Endothelial cell of umbilical vein (primary cell): ENCODE measurements around the gene GRIA3. TPM values are rescaled to one million over a fixed set of nuclear protein-coding genes. Genes with fewer than 3 reads are reported as not detected.

ENCODE experiments used
- BruUV-seq: library from RNA; stranded (reverse); fragments of 400-500 nt; replicated peaks from 2 replicates; lab custom pipeline; 2021; lab: Mats Ljungman, UMichigan
- CTCF ChIA-PET: fragments of 300-600, 350-600 bp; sonication (Branson Sonifier 250); formaldehyde crosslinking; loops from one replicate; lab custom pipeline; 2021; ENCODE audit warnings: antibody characterized with exemption, inconsistent platforms; lab: Charles Lee
- POLR2A ChIA-PET: fragments of 300-600, 350-600 bp; sonication (Branson Sonifier 250); formaldehyde crosslinking; loops from one replicate; lab custom pipeline; 2021; ENCODE audit warnings: antibody characterized with exemption, inconsistent platforms; lab: Charles Lee
- DNase-seq: peaks from one replicate; pipeline ENCODE4 v3.0.0-alpha.2; 2011; ENCODE audit warnings: low read depth, low spot score
- FAIRE-seq: peaks from 2 replicates; lab custom pipeline; 2011; peaks lifted over from hg19 to GRCh38; lab: Jason Lieb, UNC
- H2AFZ ChIP-seq: 2 replicates; pipeline ENCODE4 v1.6.0; 2012; ENCODE audit warnings: low read depth, low read length, control low read depth, inconsistent platforms
- H3K27ac ChIP-seq: 2 replicates; pipeline ENCODE4 v1.5.1; 2011; ENCODE audit warnings: low read depth, mild to moderate bottlenecking, control low read depth, low read length, moderate library complexity; ENCODE audit not compliant: insufficient read depth
- H3K27me3 ChIP-seq, 2 experiments: 2 replicates each; pipeline versions ENCODE4 v1.6.0 to v1.6.1; 2011; ENCODE audit warnings: low read length in 2 of 2, mixed read lengths in 1 of 2; ENCODE audit not compliant: control insufficient read depth in 2 of 2, insufficient read depth in 2 of 2
- H3K36me3 ChIP-seq, 2 experiments: 2 replicates in 1 of 2; 3 replicates in 1 of 2; pipeline ENCODE4 v1.5.1; 2011; ENCODE audit warnings: low read length in 2 of 2, mild to moderate bottlenecking in 1 of 2, moderate library complexity in 1 of 2; ENCODE audit not compliant: control insufficient read depth in 2 of 2, insufficient read depth in 2 of 2; ENCODE audit errors: extremely low read depth in 1 of 2
- H3K4me1 ChIP-seq: 3 replicates; pipeline ENCODE4 v1.5.1; 2011; ENCODE audit warnings: mild to moderate bottlenecking, low read length; ENCODE audit not compliant: control insufficient read depth, insufficient read depth; ENCODE audit errors: extremely low read depth
- H3K4me2 ChIP-seq: 2 replicates; pipeline ENCODE4 v1.6.1; 2011; ENCODE audit warnings: low read length, control low read depth, mixed read lengths; ENCODE audit not compliant: insufficient read depth
- H3K4me3 ChIP-seq, 3 experiments: fragments of 200-600 bp in 1 of 3; sonication (generic), shearing (Covaris generic) in 1 of 3; replicated peaks in 1 of 3; 2 replicates each; pipeline ENCODE4 v1.5.1; 2011 to 2016; ENCODE audit warnings: control low read depth in 3 of 3, low read length in 3 of 3, mild to moderate bottlenecking in 2 of 3, inconsistent platforms in 1 of 3, low read depth in 1 of 3, moderate library complexity in 1 of 3; ENCODE audit not compliant: insufficient read depth in 1 of 3
- H3K79me2 ChIP-seq: 2 replicates; pipeline ENCODE4 v1.6.0; 2012; ENCODE audit warnings: low read length, inconsistent platforms; ENCODE audit not compliant: control insufficient read depth, insufficient read depth
- H3K9ac ChIP-seq: replicated peaks from 2 replicates; pipeline ENCODE3; 2011; ENCODE audit warnings: low read length, control low read depth; ENCODE audit not compliant: insufficient read depth; ENCODE audit errors: extremely low read depth
- H3K9me1 ChIP-seq: replicated peaks from 3 replicates; pipeline ENCODE4 v1.6.0; 2011; ENCODE audit warnings: mild to moderate bottlenecking, low read length; ENCODE audit not compliant: control insufficient read depth, insufficient read depth; ENCODE audit errors: extremely low read depth
- H3K9me3 ChIP-seq: replicated peaks from 2 replicates; pipeline ENCODE4 v1.5.1; 2012; ENCODE audit warnings: low read length, inconsistent platforms; ENCODE audit not compliant: control insufficient read depth, insufficient read depth
- H4K20me1 ChIP-seq: replicated peaks from 2 replicates; pipeline ENCODE3; 2011; ENCODE audit warnings: mild to moderate bottlenecking, low read length; ENCODE audit not compliant: control insufficient read depth, insufficient read depth; ENCODE audit errors: extremely low read depth
- EZH2 ChIP-seq: IDR thresholded peaks from 2 replicates; pipeline ENCODE4 v1.6.1; 2012; ENCODE audit warnings: borderline replicate concordance, low read depth, mild to moderate bottlenecking, moderate library complexity, low read length, inconsistent platforms; ENCODE audit not compliant: severe bottlenecking
- FOS ChIP-seq: IDR thresholded peaks from 2 replicates; pipeline ENCODE4 v1.6.1; 2011; ENCODE audit warnings: mild to moderate bottlenecking, low read length, moderate library complexity, borderline replicate concordance; ENCODE audit not compliant: insufficient read depth
- GATA2 ChIP-seq: IDR thresholded peaks from 2 replicates; pipeline ENCODE4 v1.7.0; 2011; ENCODE audit warnings: low read depth, mild to moderate bottlenecking, moderate library complexity, mixed read lengths, low read length; ENCODE audit not compliant: insufficient read length, insufficient read depth
- JUN ChIP-seq: IDR thresholded peaks from 2 replicates; pipeline ENCODE4 v1.6.1; 2011; ENCODE audit warnings: borderline replicate concordance, low read depth; ENCODE audit not compliant: insufficient read length, insufficient read depth
- MYC ChIP-seq: IDR thresholded peaks from one replicate; pipeline ENCODE4 v1.6.1; 2011; ENCODE audit warnings: mild to moderate bottlenecking, low read depth, low read length
- POLR2A ChIP-seq: IDR thresholded peaks from 2 replicates; pipeline ENCODE4 v1.6.1; 2012; ENCODE audit warnings: low read depth, mild to moderate bottlenecking, control low read depth, low read length
- POLR2AphosphoS5 ChIP-seq: IDR thresholded peaks from 2 replicates; pipeline ENCODE4 v1.6.1; 2012; ENCODE audit warnings: low read depth, mild to moderate bottlenecking, control low read depth, low read length, moderate library complexity; ENCODE audit not compliant: insufficient read depth
- dilution Hi-C: fragments of 300-500 bp; cut with MboI; formaldehyde crosslinking; loops from one replicate; pipeline ENCODE4 v1.15.0; 2019; ENCODE audit warnings: low sequenced_read_pairs; ENCODE audit not compliant: extremely low pct_ligation_motif_present
- intact Hi-C: fragments of 100-400 bp; cut with micrococcal nuclease; formaldehyde crosslinking; loops from one replicate; pipeline ENCODE4 v1.10.0; 2022
- polyA plus RNA-seq, 4 experiments: library from polyadenylated mRNA; depleted of rRNA in 3 of 4; stranded (reverse) in 3 of 4; unstranded in 1 of 4; fragments of >200 nt; gene quantifications; 2 replicates each; pipeline versions ENCODE4 v1.2.1 to v1.2.3, GENCODE V29; 2011 to 2012; ENCODE audit warnings: missing spikeins in 1 of 4
- total RNA-seq: library from RNA; stranded (reverse); gene quantifications from 2 replicates; pipeline ENCODE4 v1.2.3, GENCODE V29; 2021
- TF ChIP-seq, protein P1 (sequence below): IDR thresholded peaks from 2 replicates; pipeline ENCODE4 v1.6.1; 2011; ENCODE audit not compliant: insufficient read depth, insufficient read length
- TF ChIP-seq, protein P2 (sequence below), 2 donors: IDR thresholded peaks; 1 replicate in 1 of 2; 2 replicates in 1 of 2; pipeline ENCODE4 v1.5.1; 2011; ENCODE audit warnings: low read length in 2 of 2, mild to moderate bottlenecking in 2 of 2, moderate library complexity in 2 of 2, control low read depth in 1 of 2, inconsistent platforms in 1 of 2, low read depth in 1 of 2; ENCODE audit not compliant: insufficient read depth in 1 of 2; ENCODE audit errors: extremely low read depth in 1 of 2

Gene GRIA3
- total and polyA plus RNA-seq, 2 donors (not counting 3 experiments of a cell fraction or from before 2014, with no cell fraction given), result not detected

GRCh38 chrX:123320622-123321021 lies 136.5 kb downstream of the GRIA3 start:
- Histone ChIP-seq H3K4me2 (no peak overlapping the region), H3K9me3 (no peaks in the 10 kb centered on the region), H3K79me2 (no peaks in the 10 kb centered on the region), H3K27me3 (no peaks in the 10 kb centered on the region), H3K36me3 (no peaks in the 10 kb centered on the region), H2AFZ (no peak overlapping the region), H4K20me1 (no peaks in the 10 kb centered on the region), H3K4me3 (no peak overlapping the region), H3K9ac (no peak overlapping the region), H3K9me1 (no peaks in the 10 kb centered on the region), H3K4me1 (no peaks in the 10 kb centered on the region), H3K27ac (no peak overlapping the region)
- TF ChIP-seq POLR2AphosphoS5 (no peak), MYC (no peak), EZH2 (no peak), POLR2A (no peak)
- POLR2A ChIA-PET, result no interaction called here
- BruUV-seq, result no TSS peak
- intact Hi-C loops, result no loop called here
- CTCF ChIA-PET, result no interaction called here
- DNase-seq (no peak), FAIRE-seq (no peak)
- dilution Hi-C loops, result no loop called here

DNA sequence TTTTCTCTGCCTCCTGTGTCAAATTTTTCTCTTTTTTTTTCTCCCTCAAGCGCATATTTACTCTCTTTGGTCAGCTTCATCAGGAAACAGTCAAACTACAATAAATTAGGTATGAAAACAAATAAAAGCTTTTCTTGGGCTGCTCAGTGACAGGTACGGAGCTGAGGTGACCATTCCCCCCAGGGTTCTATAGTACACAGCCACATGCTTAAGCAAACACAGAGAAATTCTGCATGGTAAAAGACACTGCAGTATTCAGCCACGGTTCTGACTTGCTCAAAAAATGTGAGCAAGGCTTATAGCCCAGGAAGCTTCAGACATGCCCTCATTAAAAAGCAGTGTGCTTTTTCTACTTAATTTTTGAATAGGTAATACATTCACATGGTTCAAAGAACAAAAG lies 138.5 kb downstream of the GRIA3 start:
- no peak overlapping the region for H2AFZ ChIP-seq
- no peaks in the 10 kb centered on the region for H3K4me1 ChIP-seq
- intact Hi-C loops, result no loop called here
- H3K9me3 ChIP-seq, result no peaks in the 10 kb centered on the region
- no peak overlapping the region for H3K27ac ChIP-seq
- DNase-seq (no peak), FAIRE-seq (no peak)
- ChIA-PET POLR2A (no interaction called here), CTCF (no interaction called here)
- BruUV-seq, result no TSS peak
- no peaks in the 10 kb centered on the region for H4K20me1 ChIP-seq
- H3K79me2 ChIP-seq, result no peaks in the 10 kb centered on the region
- no peaks in the 10 kb centered on the region for H3K9me1 ChIP-seq
- dilution Hi-C loops, result no loop called here
- no peaks in the 10 kb centered on the region for H3K27me3 ChIP-seq
- no peak overlapping the region for H3K4me3 ChIP-seq
- H3K36me3 ChIP-seq, result no peaks in the 10 kb centered on the region
- H3K9ac ChIP-seq, result no peak overlapping the region
- TF ChIP-seq, protein P1, sequence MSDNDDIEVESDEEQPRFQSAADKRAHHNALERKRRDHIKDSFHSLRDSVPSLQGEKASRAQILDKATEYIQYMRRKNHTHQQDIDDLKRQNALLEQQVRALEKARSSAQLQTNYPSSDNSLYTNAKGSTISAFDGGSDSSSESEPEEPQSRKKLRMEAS, result no peak
- TF ChIP-seq FOS (no peak), POLR2A (no peak), EZH2 (no peak), GATA2 (no peak), POLR2AphosphoS5 (no peak), MYC (no peak), JUN (no peak)
- TF ChIP-seq, protein P2, sequence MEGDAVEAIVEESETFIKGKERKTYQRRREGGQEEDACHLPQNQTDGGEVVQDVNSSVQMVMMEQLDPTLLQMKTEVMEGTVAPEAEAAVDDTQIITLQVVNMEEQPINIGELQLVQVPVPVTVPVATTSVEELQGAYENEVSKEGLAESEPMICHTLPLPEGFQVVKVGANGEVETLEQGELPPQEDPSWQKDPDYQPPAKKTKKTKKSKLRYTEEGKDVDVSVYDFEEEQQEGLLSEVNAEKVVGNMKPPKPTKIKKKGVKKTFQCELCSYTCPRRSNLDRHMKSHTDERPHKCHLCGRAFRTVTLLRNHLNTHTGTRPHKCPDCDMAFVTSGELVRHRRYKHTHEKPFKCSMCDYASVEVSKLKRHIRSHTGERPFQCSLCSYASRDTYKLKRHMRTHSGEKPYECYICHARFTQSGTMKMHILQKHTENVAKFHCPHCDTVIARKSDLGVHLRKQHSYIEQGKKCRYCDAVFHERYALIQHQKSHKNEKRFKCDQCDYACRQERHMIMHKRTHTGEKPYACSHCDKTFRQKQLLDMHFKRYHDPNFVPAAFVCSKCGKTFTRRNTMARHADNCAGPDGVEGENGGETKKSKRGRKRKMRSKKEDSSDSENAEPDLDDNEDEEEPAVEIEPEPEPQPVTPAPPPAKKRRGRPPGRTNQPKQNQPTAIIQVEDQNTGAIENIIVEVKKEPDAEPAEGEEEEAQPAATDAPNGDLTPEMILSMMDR (IDR thresholded peaks at IDR 0.05; ENCODE audit: extremely low read depth in 1 of 2, insufficient read depth in 1 of 2, low read depth in 1 of 2, low read length in 2 of 2), result no peak
- no peak overlapping the region for H3K4me2 ChIP-seq
